GM21825 (cell line): ENCODE results near the gene RFX1.
"Not testable (repeated sequence)": the region's sequence is repeated elsewhere in the genome, so short reads cannot be mapped to it uniquely, and the experiment has no call there.

ENCODE experiments used
- ATAC-seq: cut with Tn5 transposase; IDR thresholded peaks from one replicate; pipeline ENCODE4 v1.9.1; 2021; ENCODE audit warnings: mild to moderate bottlenecking, moderate library complexity; ENCODE audit not compliant: unreplicated experiment

RFX1 gene

GRCh38 chr19:14006085-14006765 is at the start of gene RFX1:
Gene RFX1, minus strand, starts transcription at chr19:14006320. Its CDS starts 12,477 bp downstream, at chr19:13993843.
- ATAC-seq = peak; percentile 71

DNA sequence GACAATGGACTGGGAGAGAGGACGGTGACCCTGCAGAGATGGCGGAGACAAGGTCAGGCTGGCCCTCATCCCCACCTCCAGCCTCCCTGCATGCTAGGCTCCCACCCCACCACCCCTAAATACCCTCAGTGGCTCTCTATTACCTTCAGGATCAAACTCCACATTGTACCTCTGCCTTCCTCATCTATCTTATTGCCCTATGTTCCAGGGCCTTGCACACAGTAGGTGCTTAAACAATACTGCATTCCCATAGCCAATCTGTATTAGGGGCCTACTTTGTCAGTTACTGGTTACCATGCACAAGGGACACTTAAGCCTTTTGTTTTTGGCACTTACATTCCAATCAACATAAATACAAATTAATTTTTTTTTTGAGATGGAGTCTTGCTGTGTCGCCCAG is 49.3 kb upstream of the RFX1 start:
- no peak for ATAC-seq

DNA sequence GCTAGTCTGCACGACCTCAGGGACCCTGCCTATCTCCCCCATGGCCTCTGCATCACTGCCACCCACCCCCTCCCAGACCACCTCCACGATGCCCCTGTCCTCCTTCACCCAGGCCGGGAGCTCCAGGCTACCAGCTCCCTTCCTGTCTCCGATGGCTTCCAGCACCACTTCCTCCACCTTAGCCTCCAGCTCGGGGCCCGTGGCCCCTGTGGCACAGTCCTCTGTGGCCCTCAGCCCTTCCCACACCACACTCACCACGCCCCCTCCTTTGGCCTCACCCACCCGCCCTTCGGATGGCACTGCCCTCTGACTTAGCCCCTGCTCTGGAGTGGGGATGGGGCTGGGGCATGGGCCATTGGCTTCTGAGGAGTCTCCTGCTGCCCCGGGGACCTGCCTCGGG is 48.6 kb upstream of the RFX1 start:
- ATAC-seq = no peak

GRCh38 chr19:14054099-14054498 is 48.0 kb upstream of the RFX1 start:
- ATAC-seq = no peak

DNA sequence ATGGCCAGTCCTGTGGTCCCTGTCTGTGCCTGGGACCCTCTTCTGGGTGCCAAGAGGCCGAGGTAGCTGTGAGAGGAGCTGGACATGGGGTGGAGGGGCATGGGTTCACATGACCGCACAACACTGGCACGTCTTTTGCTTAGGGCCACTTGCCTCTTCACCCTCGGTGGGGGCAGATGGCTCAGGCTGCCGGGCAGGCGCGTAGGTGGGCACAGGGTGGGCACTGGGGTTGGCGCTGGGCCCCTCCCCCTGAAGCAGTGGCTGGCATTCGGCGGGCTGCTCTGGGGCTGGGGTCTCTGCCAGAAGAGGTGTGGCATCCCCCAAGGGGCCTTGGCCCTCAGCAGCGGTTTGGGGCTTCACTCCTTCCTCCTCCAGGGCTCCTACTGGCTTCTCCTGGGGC is 47.4 kb upstream of the RFX1 start:
- no peak for ATAC-seq

DNA sequence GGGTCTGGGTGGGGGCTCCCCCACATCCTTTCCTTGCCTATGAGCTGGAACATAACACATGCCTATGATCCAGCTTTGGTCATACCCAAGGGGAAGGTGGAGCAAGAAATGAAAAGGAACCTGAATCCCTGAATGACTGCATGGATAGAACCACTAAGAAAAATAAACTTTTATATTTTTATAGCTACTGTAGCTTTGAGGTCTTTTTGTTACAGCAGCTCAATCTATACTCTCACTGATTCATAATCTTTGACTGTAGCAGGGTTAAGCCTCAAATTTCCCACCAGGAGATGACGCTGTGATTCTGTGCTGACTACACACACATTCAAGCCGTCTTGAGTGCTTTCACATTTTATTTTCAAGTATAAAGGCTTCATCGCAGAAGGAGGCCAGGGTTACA is 46.9 kb upstream of the RFX1 start:
- ATAC-seq = no peak

DNA sequence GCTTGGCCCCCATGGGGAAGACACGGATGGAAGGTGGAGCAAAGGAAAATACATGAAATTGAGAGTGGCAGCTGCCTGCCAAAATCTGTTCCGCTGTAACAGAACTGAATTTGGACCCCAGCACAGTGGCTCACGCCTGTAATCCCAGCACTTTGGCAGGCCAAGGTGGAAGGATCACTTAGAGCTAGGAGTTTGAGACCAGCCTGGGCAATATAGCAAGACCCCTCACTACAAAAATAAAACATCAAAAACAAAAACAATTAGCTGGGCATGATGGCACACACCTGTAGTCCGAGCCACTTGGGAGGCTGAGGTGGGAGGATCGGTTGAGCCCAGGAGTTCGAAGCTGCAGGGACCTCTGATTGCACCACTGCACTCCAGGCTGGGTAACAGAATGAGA is 46.4 kb upstream of the RFX1 start:
- ATAC-seq = no peak

DNA sequence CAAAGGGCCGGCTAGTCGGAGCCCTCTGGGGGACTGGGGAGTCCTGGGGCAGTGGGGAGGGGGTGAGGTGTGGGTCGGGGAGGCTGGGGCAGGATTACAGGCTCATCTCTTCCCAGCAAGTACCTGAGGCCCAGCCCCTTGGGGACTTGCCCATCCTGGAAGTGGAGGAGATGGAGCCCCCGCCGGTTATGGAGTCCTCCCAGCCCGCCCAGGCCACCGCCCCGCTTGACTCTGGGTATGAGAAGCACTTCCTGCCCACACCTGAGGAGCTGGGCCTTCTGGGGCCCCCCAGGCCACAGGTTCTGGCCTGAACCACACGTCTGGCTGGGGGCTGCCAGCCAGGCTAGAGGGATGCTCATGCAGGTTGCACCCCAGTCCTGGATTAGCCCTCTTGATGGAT is 45.9 kb upstream of the RFX1 start:
- ATAC-seq = no peak

DNA sequence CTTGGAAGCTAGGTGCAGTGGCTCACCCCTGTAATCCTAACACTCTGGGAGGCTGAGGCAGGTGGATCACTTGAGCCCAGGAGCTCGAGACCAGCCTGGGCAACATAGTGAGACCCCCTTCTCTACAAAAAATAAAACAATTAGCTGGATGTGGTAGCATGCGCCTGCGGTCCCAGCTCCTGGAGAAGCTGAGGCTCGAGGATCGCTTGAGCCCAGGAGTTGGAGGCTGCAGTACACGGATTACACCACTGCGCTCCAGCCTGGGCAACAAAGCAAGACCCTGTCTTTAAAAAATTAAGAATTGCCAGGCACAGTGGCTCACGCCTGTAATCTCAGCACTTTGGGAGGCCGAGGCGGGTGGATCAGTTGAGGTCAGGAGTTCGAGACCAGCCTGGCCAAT is 44.8 kb upstream of the RFX1 start:
- ATAC-seq = not testable (repeated sequence)

DNA sequence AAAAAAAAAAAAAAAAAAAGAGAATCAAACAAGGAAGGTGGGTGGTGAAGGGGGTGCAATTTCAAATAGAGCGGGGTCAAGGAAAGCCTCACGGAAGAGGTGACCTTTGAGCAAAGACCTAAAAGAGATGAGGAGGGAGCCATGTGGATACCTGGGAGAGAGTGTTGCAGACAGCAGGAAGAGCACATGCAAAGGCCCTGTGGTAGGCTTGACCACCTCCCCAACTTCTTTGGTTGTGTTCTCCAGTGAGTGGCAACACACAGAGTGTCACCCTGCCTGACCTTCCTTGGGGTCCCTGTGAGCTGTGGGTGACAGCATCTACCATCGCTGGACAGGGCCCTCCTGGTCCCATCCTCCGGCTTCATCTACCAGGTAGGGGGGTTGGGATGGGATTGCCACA is 44.4 kb upstream of the RFX1 start:
- ATAC-seq = no peak

- no peak for ATAC-seq
Observed at GRCh38 chr19:14048443-14049153, 42.5 kb upstream of the RFX1 start.

- ATAC-seq = not testable (repeated sequence)
Observed at GRCh38 chr19:14047866-14048265, 41.7 kb upstream of the RFX1 start.

GRCh38 chr19:14042659-14043608 is 36.8 kb upstream of the RFX1 start:
- ATAC-seq = not testable (repeated sequence)

DNA sequence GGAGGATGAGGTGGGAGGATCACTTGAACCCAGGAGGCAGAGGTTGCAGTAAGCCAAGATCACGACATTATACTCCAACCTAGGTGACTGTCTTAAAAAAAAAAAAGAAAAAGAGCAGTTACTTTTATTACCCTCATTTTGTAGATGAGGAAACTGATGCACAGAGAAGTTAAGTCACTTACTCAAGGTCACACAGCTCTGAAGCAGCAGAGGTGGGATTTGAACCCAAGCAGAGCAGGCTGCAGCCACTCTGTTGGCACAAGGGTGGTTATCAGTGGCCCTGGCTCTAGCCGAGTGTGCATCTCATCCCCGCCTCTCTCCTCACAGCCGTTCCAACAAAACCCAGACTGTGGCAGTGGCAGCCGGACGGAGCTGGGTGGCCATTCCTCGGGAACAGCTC is 33.1 kb upstream of the RFX1 start:
- ATAC-seq = no peak

GRCh38 chr19:14035706-14036105 is 29.6 kb upstream of the RFX1 start:
- ATAC-seq = no peak

GRCh38 chr19:14035159-14035558 is 29.0 kb upstream of the RFX1 start:
- ATAC-seq = not testable (repeated sequence)

DNA sequence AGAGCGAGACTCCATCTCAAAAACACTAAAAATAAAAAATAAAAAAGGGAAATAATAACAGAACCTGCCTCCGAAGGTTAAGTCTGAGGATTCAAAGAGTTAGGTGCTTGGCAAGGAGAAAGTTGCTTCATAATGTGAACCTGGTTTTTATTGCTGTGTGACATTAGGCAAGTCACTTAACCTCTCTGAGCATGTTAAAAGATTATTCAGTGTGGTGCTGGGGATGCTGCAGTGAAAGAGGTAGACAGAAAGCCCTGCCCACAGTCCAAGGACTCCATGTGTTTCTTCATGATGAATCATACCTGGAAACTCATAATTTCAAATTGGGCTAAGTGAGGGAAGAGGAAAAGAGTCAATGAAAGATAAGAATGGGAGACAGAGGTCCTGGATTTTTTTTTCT is 27.8 kb upstream of the RFX1 start:
- ATAC-seq = no peak

- no peak for ATAC-seq
Observed at GRCh38 chr19:14031719-14032480, 25.8 kb upstream of the RFX1 start, which contains the start of gene IL27RA. Gene IL27RA, plus strand, starts transcription at chr19:14031762. Its CDS starts 111 bp downstream, at chr19:14031873.

GRCh38 chr19:14030997-14031718 is 25.0 kb upstream of the RFX1 start:
- no peak for ATAC-seq

GRCh38 chr19:14028901-14029300 is 22.8 kb upstream of the RFX1 start:
- ATAC-seq = no peak
